ENCODE data around the gene ATP2B3.

The ATP2B3 gene

GRCh38 chrX:153571534-153571908, 54.1 kb downstream of the ATP2B3 start:
- DNase-seq (ENCODE audit: low spot score), result no peak

- DNase-seq (ENCODE audit: low spot score), result no peak
Measured at GRCh38 chrX:153572601-153573000, 55.2 kb downstream of the ATP2B3 start.

- no peak for DNase-seq (ENCODE audit: low spot score)
Measured at GRCh38 chrX:153573984-153574383, 56.5 kb downstream of the ATP2B3 start.

- DNase-seq (ENCODE audit: low spot score), result no peak
Measured at GRCh38 chrX:153576239-153576870, 58.9 kb downstream of the ATP2B3 start.

GRCh38 chrX:153576961-153577360, 59.5 kb downstream of the ATP2B3 start:
- no peak for DNase-seq (ENCODE audit: low spot score)

- DNase-seq (ENCODE audit: low spot score), result no peak
Measured at GRCh38 chrX:153578200-153578835, 60.9 kb downstream of the ATP2B3 start.

GRCh38 chrX:153578889-153579288, 61.4 kb downstream of the ATP2B3 start:
- DNase-seq (ENCODE audit: low spot score), result no peak

- DNase-seq (ENCODE audit: low spot score), result no peak
Measured at GRCh38 chrX:153580700-153581386, 63.4 kb downstream of the ATP2B3 start.

- DNase-seq (ENCODE audit: low spot score), result no peak
Measured at GRCh38 chrX:153582896-153583295, 65.5 kb downstream of the ATP2B3 start.

- no peak for DNase-seq (ENCODE audit: low spot score)
Measured at GRCh38 chrX:153583433-153583832, 66.0 kb downstream of the ATP2B3 start.

GRCh38 chrX:153585827-153586226, 68.4 kb downstream of the ATP2B3 start:
- DNase-seq (ENCODE audit: low spot score), result no peak

- DNase-seq (ENCODE audit: low spot score), result no peak
Measured at GRCh38 chrX:153587342-153587741, 69.9 kb downstream of the ATP2B3 start.

- DNase-seq (ENCODE audit: low spot score), result no peak
Measured at GRCh38 chrX:153588021-153588781, 70.8 kb downstream of the ATP2B3 start.

GRCh38 chrX:153588782-153589446, 71.5 kb downstream of the ATP2B3 start:
- DNase-seq (ENCODE audit: low spot score), result no peak

- DNase-seq (ENCODE audit: low spot score), result no peak
Measured at GRCh38 chrX:153590961-153591956, 73.8 kb downstream of the ATP2B3 start.

- DNase-seq (ENCODE audit: low spot score), result no peak
Measured at GRCh38 chrX:153592091-153592833, 74.8 kb downstream of the ATP2B3 start.

- DNase-seq (ENCODE audit: low spot score), result no peak
Measured at GRCh38 chrX:153592966-153593688, 75.7 kb downstream of the ATP2B3 start.

- DNase-seq (ENCODE audit: low spot score), result no peak
Measured at GRCh38 chrX:153593811-153594500, 76.5 kb downstream of the ATP2B3 start.

GRCh38 chrX:153595387-153595786, 77.9 kb downstream of the ATP2B3 start:
- DNase-seq (ENCODE audit: low spot score), result no peak

Measured in hematopoietic multipotent progenitor cell treated with erythropoietin and hydrocortisone succinate and interleukin-3 and kit ligand, for 15 days (in vitro differentiated cells).